Heart right ventricle (tissue), 16 donors: Measurements from ENCODE around the gene KDM1B. TPM values are rescaled to one million over a fixed set of nuclear protein-coding genes. Genes with fewer than 3 reads are reported as not detected.

ENCODE experiments used
- ATAC-seq, 8 donors: fragments of 200-7000 bp; cut with Tn5 transposase; one replicate each; pipeline ENCODE4 v1.9.1; 2020; ENCODE audit warnings: mild to moderate bottlenecking in 8 of 8, moderate library complexity in 8 of 8, moderate number of reproducible peaks in 1 of 8
- DNase-seq, 2 donors: peaks; one replicate each; pipeline ENCODE4 v3.0.0-alpha.2; 2020
- H3K27ac ChIP-seq, 10 donors: fragments of 200-600 bp; sonication (generic) in 2 of 10; one replicate each; pipeline versions ENCODE4 v1.5.0 to v1.8.0; 2020 to 2022; ENCODE audit warnings: mild to moderate bottlenecking in 3 of 10
- H3K27me3 ChIP-seq, 7 donors: fragments of 200-600 bp; one replicate each; pipeline ENCODE4 v1.8.0; 2021 to 2022; ENCODE audit warnings: mild to moderate bottlenecking in 2 of 7
- H3K36me3 ChIP-seq, 9 donors: fragments of 200-600 bp; sonication (generic) in 1 of 9; one replicate each; pipeline versions ENCODE4 v1.5.0 to v1.8.0; 2020 to 2022; ENCODE audit warnings: mild to moderate bottlenecking in 2 of 9
- H3K4me1 ChIP-seq, 9 donors: fragments of 200-600 bp; sonication (generic) in 1 of 9; one replicate each; pipeline versions ENCODE4 v1.5.0 to v1.8.0; 2020 to 2022; ENCODE audit warnings: mild to moderate bottlenecking in 4 of 9
- H3K4me3 ChIP-seq, 10 donors: fragments of 200-600 bp; sonication (generic) in 2 of 10; one replicate each; pipeline versions ENCODE4 v1.5.0 to v1.8.0; 2020 to 2022; ENCODE audit warnings: mild to moderate bottlenecking in 7 of 10, moderate library complexity in 2 of 10
- H3K9me3 ChIP-seq, 11 donors: fragments of 200-600 bp in 10 of 11; sonication (generic) in 2 of 11; one replicate each; pipeline versions ENCODE4 v1.5.0 to v1.8.0; 2013 to 2022; ENCODE audit warnings: mild to moderate bottlenecking in 2 of 11, control low read depth in 1 of 11, moderate library complexity in 1 of 11
- CTCF ChIP-seq, 9 donors: fragments of 200-600 bp; sonication (generic) in 2 of 9; IDR thresholded peaks; one replicate each; pipeline versions ENCODE4 v1.5.0 to v1.8.0; 2021 to 2022; ENCODE audit warnings: antibody characterized with exemption in 9 of 9, mild to moderate bottlenecking in 5 of 9, moderate library complexity in 1 of 9
- WGBS, 2 donors: extraction: QIAGEN DNeasy Blood & Tissue Kit; methylation state at CpG; one replicate each; pipeline ENCODE4 v1.1.7; 2013; ENCODE audit warnings: inconsistent platforms in 1 of 2; 5-methylcytosine and 5-hydroxymethylcytosine counted together
- intact Hi-C, 10 donors: fragments of 100-400 bp; cut with DNase I; formaldehyde crosslinking; loops; one replicate each; pipeline versions ENCODE4 v1.11.1 to v1.14.2; 2022
- polyA plus RNA-seq, 2 donors: library from polyadenylated mRNA; stranded (reverse); fragments of 200-250 nt; gene quantifications; one replicate each; pipeline ENCODE4 v1.2.3, GENCODE V29; 2013
- total RNA-seq, 10 donors: library from RNA; stranded (reverse); fragmentation: NEBNext Ultra II Directional in 3 of 10; extraction: Animal tissue kit (Norgen Biotek cat#: 25700) in 3 of 10; gene quantifications; one replicate each; pipeline versions ENCODE4 v1.2.1 to v1.2.4, GENCODE V29; 2021 to 2023
- donor health status: Arrhythmogenic right ventricular cardiomyopathy.
- donor health status: ischemic (EF 13 %, LVEDD 7.1; RV severe dilation, severe dysfunction).
- donor health status: healthy with polysubstance abuse.
- donor health status: DM: no; HTN: yes; CAD: no.
- donor health status: DM: no; HTN: no; CAD: no.
- donor health status: ischemic (EF 25% LVEDD 6.9; RV normal size, moderate dysfunction).
- donor health status: ischemic (EF 25% LVEDD 5.7; RV mildly dilated, moderate dysfunction).
- donor health status: healthy.
- donor health status: DM: yes; HTN: yes; CAD: no.
- donor health status: Ischemic cardiomyopathy.
- donor health status: ischemic (EF 35%, LVEDD 5.7; RV mildly dilated, moderate dysfunction).
- donor health status: nonischemic (EF 11% LVEDD 7.7; RV severe dilation, severe dysfunction).
- donor health status: DM: yes; HTN: yes; CAD: no.
- donor health status: PGD.
- donor health status: ischemic (EF 29% LVEDD 5.4; RV normal size, mild dysfunction).
- donor health status: nonischemic (EF 23%, LVEDD 6.1; RV moderate dilation, normal function).

Gene KDM1B
- total and polyA plus RNA-seq, 12 donors, result 2.3 to 22.5 (median 15.2) TPM

- no peak for TF ChIP-seq CTCF (IDR thresholded peaks at IDR 0.05)
- Histone ChIP-seq H3K36me3 (peaks cover 0 to 96% (median 19%) of the 10 kb centered on the region in 9 donors), H3K9me3 (no peaks in the 10 kb centered on the region), H3K4me3 (no peak overlapping the region), H3K27me3 (no peaks in the 10 kb centered on the region), H3K4me1 (peaks cover 0 to 5% (median 0%) of the 10 kb centered on the region in 9 donors), H3K27ac (no peak overlapping the region)
- ATAC-seq (no peak), DNase-seq (no peak)
- 93 to 94% methylated on average over 6 of the region's 6 CpGs for WGBS, 2 donors
- intact Hi-C loops, result no loop called here
Measured at GRCh38 chr6:18203786-18204185, 48.6 kb downstream of the KDM1B start.

GRCh38 chr6:18204691-18205090 is 49.5 kb downstream of the KDM1B start:
- H3K27ac ChIP-seq, result no peak overlapping the region
- 73 to 77% methylated on average over 8 of the region's 8 CpGs for WGBS, 2 donors
- no peak overlapping the region for H3K4me3 ChIP-seq
- intact Hi-C loops, result no loop called here
- no peak for TF ChIP-seq CTCF (IDR thresholded peaks at IDR 0.05)
- no peak for DNase-seq
- peaks cover 0 to 96% (median 19%) of the 10 kb centered on the region in 9 donors for H3K36me3 ChIP-seq
- no peaks in the 10 kb centered on the region for H3K9me3 ChIP-seq
- no peaks in the 10 kb centered on the region for H3K27me3 ChIP-seq
- no peak for ATAC-seq
- H3K4me1 ChIP-seq, result peaks cover 0 to 10% (median 0%) of the 10 kb centered on the region in 9 donors

GRCh38 chr6:18206591-18206990 is 51.4 kb downstream of the KDM1B start:
- no peak overlapping the region for H3K27ac ChIP-seq
- no peak for TF ChIP-seq CTCF (IDR thresholded peaks at IDR 0.05)
- H3K4me1 ChIP-seq, result peaks cover 0 to 11% (median 0%) of the 10 kb centered on the region in 9 donors
- H3K27me3 ChIP-seq, result no peaks in the 10 kb centered on the region
- 94 to 96% methylated on average over 6 of the region's 6 CpGs for WGBS, 2 donors
- intact Hi-C loops, result no loop called here
- ATAC-seq (no peak), DNase-seq (no peak)
- peaks cover 0 to 89% (median 10%) of the 10 kb centered on the region in 9 donors for H3K36me3 ChIP-seq
- no peaks in the 10 kb centered on the region for H3K9me3 ChIP-seq
- H3K4me3 ChIP-seq, result no peak overlapping the region

- intact Hi-C loops, result no loop called here
- Histone ChIP-seq H3K36me3 (peaks cover 0 to 85% (median 7%) of the 10 kb centered on the region in 9 donors), H3K9me3 (no peaks in the 10 kb centered on the region), H3K4me3 (no peak overlapping the region), H3K4me1 (peaks cover 0 to 11% (median 0%) of the 10 kb centered on the region in 9 donors), H3K27me3 (no peaks in the 10 kb centered on the region), H3K27ac (no peak overlapping the region)
- DNase-seq (no peak), ATAC-seq (peak in 5 of 8 donors; percentile 56 to 85 (median 78))
- 74 to 93% methylated on average over 8 of the region's 8 CpGs for WGBS, 2 donors
- no peak for TF ChIP-seq CTCF (IDR thresholded peaks at IDR 0.05)
Measured at GRCh38 chr6:18207438-18207837, 52.2 kb downstream of the KDM1B start.
